DOHH2 (cell line): ENCODE data around the gene PTPRN2.

Experiments
- H3F3A ChIP-seq: fragments of 200-600 bp; sonication (generic), shearing (Covaris generic); 2 replicates; pipeline ENCODE4 v1.6.0; 2016; ENCODE audit warnings: antibody characterized with exemption, mild to moderate bottlenecking; ENCODE audit not compliant: control insufficient read depth, insufficient read depth
- H3K27ac ChIP-seq: fragments of 200-600 bp; sonication (generic); 2 replicates; pipeline ENCODE4 v1.5.1; 2014; ENCODE audit warnings: low read depth, mild to moderate bottlenecking, low read length, moderate library complexity
- H3K27me3 ChIP-seq: fragments of 200-600 bp; sonication (generic); 2 replicates; pipeline ENCODE4 v1.6.1; 2014; ENCODE audit warnings: mild to moderate bottlenecking, low read length, mixed read lengths; ENCODE audit not compliant: control insufficient read depth
- H3K36me3 ChIP-seq: fragments of 200-600 bp; sonication (generic); 2 replicates; pipeline ENCODE4 v1.6.1; 2014; ENCODE audit warnings: mild to moderate bottlenecking, low read length, moderate library complexity, mixed read lengths; ENCODE audit not compliant: control insufficient read depth
- H3K4me1 ChIP-seq: fragments of 200-600 bp; sonication (generic); 2 replicates; pipeline ENCODE4 v1.6.1; 2014; ENCODE audit warnings: mild to moderate bottlenecking, low read length, mixed read lengths; ENCODE audit not compliant: control insufficient read depth
- H3K4me2 ChIP-seq: fragments of 200-600 bp; sonication (generic); 2 replicates; pipeline ENCODE4 v1.6.0; 2014; ENCODE audit warnings: mild to moderate bottlenecking, low read length, moderate library complexity
- H3K4me3 ChIP-seq: fragments of 200-600 bp; sonication (generic); 2 replicates; pipeline ENCODE4 v1.5.1; 2014; ENCODE audit warnings: mild to moderate bottlenecking, low read length, mixed read lengths
- H3K79me2 ChIP-seq: fragments of 200-600 bp; sonication (generic); 2 replicates; pipeline ENCODE4 v1.6.1; 2014; ENCODE audit warnings: mild to moderate bottlenecking, low read length, mixed read lengths; ENCODE audit not compliant: control insufficient read depth
- H3K9me2 ChIP-seq: fragments of 200-600 bp; sonication (generic); replicated peaks from 2 replicates; pipeline ENCODE4 v1.6.1; 2014; ENCODE audit warnings: mild to moderate bottlenecking, low read length, mixed read lengths; ENCODE audit not compliant: control insufficient read depth
- H3K9me3 ChIP-seq: fragments of 200-600 bp; sonication (generic); 2 replicates; pipeline ENCODE4 v1.6.1; 2014; ENCODE audit warnings: antibody characterized with exemption, low read length, mixed read lengths; ENCODE audit not compliant: control insufficient read depth, insufficient read depth
- H4K20me1 ChIP-seq: fragments of 200-600 bp; sonication (generic); 2 replicates; pipeline ENCODE4 v1.6.0; 2014; ENCODE audit warnings: low read depth, mild to moderate bottlenecking, antibody characterized with exemption, low read length, moderate library complexity; ENCODE audit not compliant: control insufficient read depth, insufficient read depth
- EZH2phosphoT487 ChIP-seq: fragments of 200-600 bp; sonication (generic); IDR thresholded peaks from 2 replicates; pipeline ENCODE4 v1.6.1; 2017; ENCODE audit warnings: borderline replicate concordance, mild to moderate bottlenecking, antibody characterized with exemption, low read length, moderate library complexity, mixed read lengths
- TF ChIP-seq, protein P1 (sequence below): fragments of 200-600 bp; sonication (generic); IDR thresholded peaks from one replicate; pipeline ENCODE4 v1.5.1; 2014; ENCODE audit warnings: antibody characterized with exemption, mild to moderate bottlenecking, low read depth, low read length; ENCODE audit not compliant: poor library complexity, severe bottlenecking

The PTPRN2 gene

DNA sequence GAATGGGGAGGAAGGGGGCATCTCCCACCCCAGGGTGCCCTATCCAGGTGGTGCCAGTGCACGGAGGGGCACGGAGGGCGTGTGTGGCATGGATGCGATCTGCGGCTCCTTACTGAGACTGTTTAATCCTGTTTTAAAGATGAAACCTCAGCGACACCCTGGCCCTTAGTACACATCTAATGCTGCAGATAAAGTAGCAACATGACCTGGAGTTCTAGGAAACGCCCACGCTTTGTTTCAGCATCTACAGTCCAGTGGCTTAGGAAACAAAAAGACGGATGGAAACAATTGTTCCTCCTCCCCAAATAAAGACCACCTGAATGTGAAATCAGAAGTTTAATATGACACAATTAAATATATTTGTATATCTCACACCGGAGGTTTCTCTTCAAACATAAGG lies 1048.9 kb downstream of the PTPRN2 start:
- Histone ChIP-seq H3K27ac (no peak overlapping the region), H3K9me2 (no peaks in the 10 kb centered on the region), H3K4me1 (no peaks in the 10 kb centered on the region), H3K4me2 (no peak overlapping the region), H3K9me3 (no peaks in the 10 kb centered on the region), H4K20me1 (no peaks in the 10 kb centered on the region), H3K27me3 (no peaks in the 10 kb centered on the region), H3K79me2 (no peaks in the 10 kb centered on the region), H3K36me3 (no peaks in the 10 kb centered on the region), H3F3A (no peaks in the 10 kb centered on the region), H3K4me3 (no peak overlapping the region)
- TF ChIP-seq EZH2phosphoT487: no peak
- TF ChIP-seq, protein P1, sequence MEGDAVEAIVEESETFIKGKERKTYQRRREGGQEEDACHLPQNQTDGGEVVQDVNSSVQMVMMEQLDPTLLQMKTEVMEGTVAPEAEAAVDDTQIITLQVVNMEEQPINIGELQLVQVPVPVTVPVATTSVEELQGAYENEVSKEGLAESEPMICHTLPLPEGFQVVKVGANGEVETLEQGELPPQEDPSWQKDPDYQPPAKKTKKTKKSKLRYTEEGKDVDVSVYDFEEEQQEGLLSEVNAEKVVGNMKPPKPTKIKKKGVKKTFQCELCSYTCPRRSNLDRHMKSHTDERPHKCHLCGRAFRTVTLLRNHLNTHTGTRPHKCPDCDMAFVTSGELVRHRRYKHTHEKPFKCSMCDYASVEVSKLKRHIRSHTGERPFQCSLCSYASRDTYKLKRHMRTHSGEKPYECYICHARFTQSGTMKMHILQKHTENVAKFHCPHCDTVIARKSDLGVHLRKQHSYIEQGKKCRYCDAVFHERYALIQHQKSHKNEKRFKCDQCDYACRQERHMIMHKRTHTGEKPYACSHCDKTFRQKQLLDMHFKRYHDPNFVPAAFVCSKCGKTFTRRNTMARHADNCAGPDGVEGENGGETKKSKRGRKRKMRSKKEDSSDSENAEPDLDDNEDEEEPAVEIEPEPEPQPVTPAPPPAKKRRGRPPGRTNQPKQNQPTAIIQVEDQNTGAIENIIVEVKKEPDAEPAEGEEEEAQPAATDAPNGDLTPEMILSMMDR: no peak

GRCh38 chr7:157538321-157538720 lies 1049.3 kb downstream of the PTPRN2 start:
- H3F3A ChIP-seq: no peaks in the 10 kb centered on the region
- no peak overlapping the region for H3K4me2 ChIP-seq
- TF ChIP-seq, protein P1: no peak
- TF ChIP-seq EZH2phosphoT487: no peak
- no peak overlapping the region for H3K27ac ChIP-seq
- no peak overlapping the region for H3K4me3 ChIP-seq
- no peaks in the 10 kb centered on the region for H3K36me3 ChIP-seq
- no peaks in the 10 kb centered on the region for H3K79me2 ChIP-seq
- no peaks in the 10 kb centered on the region for H3K9me2 ChIP-seq
- no peaks in the 10 kb centered on the region for H3K4me1 ChIP-seq
- no peaks in the 10 kb centered on the region for H3K9me3 ChIP-seq
- H4K20me1 ChIP-seq: no peaks in the 10 kb centered on the region
- H3K27me3 ChIP-seq: no peaks in the 10 kb centered on the region

DNA sequence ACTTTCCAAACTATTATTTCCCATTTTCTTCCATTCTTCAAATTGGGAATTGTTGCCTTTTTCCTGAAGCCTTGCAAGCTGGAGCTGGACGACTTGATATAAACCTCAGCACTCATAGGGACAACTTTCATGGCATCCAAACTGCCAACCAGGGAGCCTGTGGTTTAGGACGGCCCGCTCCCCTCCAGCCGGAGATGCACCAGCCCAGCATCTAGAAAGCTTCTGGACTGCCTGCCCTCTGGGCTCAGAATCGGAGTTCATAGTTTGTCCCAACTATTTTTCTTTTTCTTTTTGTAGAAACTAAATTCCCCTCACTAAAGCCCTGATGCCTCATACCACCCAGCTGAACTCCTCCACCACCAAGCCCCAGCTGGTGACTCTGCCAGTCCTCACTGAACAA lies 1050.6 kb downstream of the PTPRN2 start:
- Histone ChIP-seq H3K4me1 (no peaks in the 10 kb centered on the region), H3K4me2 (no peak overlapping the region), H3K27me3 (no peaks in the 10 kb centered on the region), H3F3A (no peaks in the 10 kb centered on the region), H3K27ac (no peak overlapping the region), H3K9me2 (no peaks in the 10 kb centered on the region), H3K9me3 (no peaks in the 10 kb centered on the region), H3K4me3 (no peak overlapping the region), H3K79me2 (no peaks in the 10 kb centered on the region), H3K36me3 (no peaks in the 10 kb centered on the region), H4K20me1 (no peaks in the 10 kb centered on the region)
- no peak for TF ChIP-seq EZH2phosphoT487
- TF ChIP-seq, protein P1: no peak

- Histone ChIP-seq H3K79me2 (no peaks in the 10 kb centered on the region), H3F3A (no peaks in the 10 kb centered on the region), H3K4me3 (no peak overlapping the region), H3K4me1 (no peaks in the 10 kb centered on the region), H3K9me3 (no peaks in the 10 kb centered on the region), H3K9me2 (no peaks in the 10 kb centered on the region), H3K27ac (no peak overlapping the region), H3K4me2 (no peak overlapping the region), H3K36me3 (no peaks in the 10 kb centered on the region), H4K20me1 (no peaks in the 10 kb centered on the region), H3K27me3 (no peaks in the 10 kb centered on the region)
- TF ChIP-seq EZH2phosphoT487: no peak
- TF ChIP-seq, protein P1: no peak
These were observed 1055.6 kb downstream of the PTPRN2 start for GRCh38 chr7:157532068-157532467.
